IMR-90 (cell line): ENCODE measurements around the gene UNC13C.
"Not testable (repeated sequence)": the region's sequence is repeated elsewhere in the genome, so short reads cannot be mapped to it uniquely, and the experiment has no call there.

ENCODE experiments used
- MAFK ChIP-seq: IDR thresholded peaks from 2 replicates; pipeline ENCODE4 v1.6.1; 2012; ENCODE audit warnings: low read depth, low read length, improper control_type of control experiment
- MAZ ChIP-seq: IDR thresholded peaks from 2 replicates; pipeline ENCODE4 v1.6.1; 2012; ENCODE audit warnings: low read depth, mild to moderate bottlenecking, low read length, improper control_type of control experiment, moderate library complexity, borderline replicate concordance
- POLR2A ChIP-seq: IDR thresholded peaks from 2 replicates; pipeline ENCODE4 v1.6.1; 2012; ENCODE audit warnings: mild to moderate bottlenecking, low read depth, low read length
- RCOR1 ChIP-seq: IDR thresholded peaks from 2 replicates; pipeline ENCODE4 v1.6.1; 2012; ENCODE audit warnings: mild to moderate bottlenecking, low read length, improper control_type of control experiment; ENCODE audit not compliant: insufficient replicate concordance
- SMC3 ChIP-seq: fragments of 150-350 bp; IDR thresholded peaks from 2 replicates; pipeline ENCODE4 v1.6.1; 2016; ENCODE audit warnings: low read depth, mild to moderate bottlenecking, antibody characterized with exemption, low read length, moderate library complexity
- TF ChIP-seq, protein P1 (sequence below): conservative IDR thresholded peaks from 2 replicates; pipeline ENCODE4 v1.5.1; 2012; ENCODE audit warnings: mild to moderate bottlenecking, low read depth, low read length, improper control_type of control experiment
- TF ChIP-seq, protein P2 (sequence below): fragments of 150-350 bp; IDR thresholded peaks from 2 replicates; pipeline ENCODE4 v1.6.1; 2016; ENCODE audit warnings: low read depth, mild to moderate bottlenecking, low read length, moderate library complexity, borderline replicate concordance

DNA sequence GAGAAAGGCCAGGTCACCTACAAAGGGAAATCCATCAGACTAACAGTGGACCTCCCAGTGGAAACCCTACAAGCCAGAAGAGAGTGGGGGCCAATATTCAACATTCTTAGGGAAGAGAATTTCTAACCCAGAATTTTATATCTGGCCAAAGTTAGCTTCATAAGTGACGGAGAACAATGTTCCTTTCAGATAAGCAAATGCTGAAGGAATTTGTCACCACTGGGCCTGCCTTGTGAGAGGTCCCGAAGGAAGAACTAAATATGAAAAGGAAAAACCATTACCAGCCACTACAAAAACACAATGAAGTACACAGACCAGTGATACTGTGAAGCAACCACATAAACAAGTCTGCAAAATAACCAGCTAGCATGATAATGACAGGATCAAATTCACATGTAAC is 40.6 kb upstream of the UNC13C start:
- TF ChIP-seq, protein P1, sequence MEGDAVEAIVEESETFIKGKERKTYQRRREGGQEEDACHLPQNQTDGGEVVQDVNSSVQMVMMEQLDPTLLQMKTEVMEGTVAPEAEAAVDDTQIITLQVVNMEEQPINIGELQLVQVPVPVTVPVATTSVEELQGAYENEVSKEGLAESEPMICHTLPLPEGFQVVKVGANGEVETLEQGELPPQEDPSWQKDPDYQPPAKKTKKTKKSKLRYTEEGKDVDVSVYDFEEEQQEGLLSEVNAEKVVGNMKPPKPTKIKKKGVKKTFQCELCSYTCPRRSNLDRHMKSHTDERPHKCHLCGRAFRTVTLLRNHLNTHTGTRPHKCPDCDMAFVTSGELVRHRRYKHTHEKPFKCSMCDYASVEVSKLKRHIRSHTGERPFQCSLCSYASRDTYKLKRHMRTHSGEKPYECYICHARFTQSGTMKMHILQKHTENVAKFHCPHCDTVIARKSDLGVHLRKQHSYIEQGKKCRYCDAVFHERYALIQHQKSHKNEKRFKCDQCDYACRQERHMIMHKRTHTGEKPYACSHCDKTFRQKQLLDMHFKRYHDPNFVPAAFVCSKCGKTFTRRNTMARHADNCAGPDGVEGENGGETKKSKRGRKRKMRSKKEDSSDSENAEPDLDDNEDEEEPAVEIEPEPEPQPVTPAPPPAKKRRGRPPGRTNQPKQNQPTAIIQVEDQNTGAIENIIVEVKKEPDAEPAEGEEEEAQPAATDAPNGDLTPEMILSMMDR = not testable (repeated sequence)
- not testable (repeated sequence) for TF ChIP-seq RCOR1, POLR2A, MAFK, SMC3, MAZ
- TF ChIP-seq, protein P2, sequence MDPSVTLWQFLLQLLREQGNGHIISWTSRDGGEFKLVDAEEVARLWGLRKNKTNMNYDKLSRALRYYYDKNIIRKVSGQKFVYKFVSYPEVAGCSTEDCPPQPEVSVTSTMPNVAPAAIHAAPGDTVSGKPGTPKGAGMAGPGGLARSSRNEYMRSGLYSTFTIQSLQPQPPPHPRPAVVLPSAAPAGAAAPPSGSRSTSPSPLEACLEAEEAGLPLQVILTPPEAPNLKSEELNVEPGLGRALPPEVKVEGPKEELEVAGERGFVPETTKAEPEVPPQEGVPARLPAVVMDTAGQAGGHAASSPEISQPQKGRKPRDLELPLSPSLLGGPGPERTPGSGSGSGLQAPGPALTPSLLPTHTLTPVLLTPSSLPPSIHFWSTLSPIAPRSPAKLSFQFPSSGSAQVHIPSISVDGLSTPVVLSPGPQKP = not testable (repeated sequence)
